Stomach smooth muscle (tissue), 2 donors: ENCODE measurements around the gene MCTP1.

Experiments used
- H3K27ac ChIP-seq: one replicate; pipeline ENCODE4 v1.7.0; 2013; ENCODE audit warnings: mild to moderate bottlenecking, low read length, inconsistent platforms
- H3K27me3 ChIP-seq, 2 donors: one replicate each; pipeline ENCODE4 v1.7.0; 2013; ENCODE audit warnings: low read length in 2 of 2; ENCODE audit not compliant: insufficient read depth in 2 of 2, control insufficient read depth in 1 of 2
- H3K36me3 ChIP-seq, 2 donors: one replicate each; pipeline ENCODE4 v1.7.0; 2013; ENCODE audit warnings: low read length in 2 of 2; ENCODE audit not compliant: control insufficient read depth in 2 of 2, insufficient read depth in 2 of 2
- H3K4me1 ChIP-seq: one replicate; pipeline ENCODE4 v1.7.0; 2013; ENCODE audit warnings: low read length; ENCODE audit not compliant: control insufficient read depth, insufficient read depth
- H3K4me3 ChIP-seq, 2 donors: one replicate each; pipeline ENCODE4 v1.7.0; 2013; ENCODE audit warnings: low read length in 2 of 2
- H3K9ac ChIP-seq, 2 donors: one replicate each; pipeline ENCODE4 v1.7.0; 2013; ENCODE audit warnings: low read length in 2 of 2, mild to moderate bottlenecking in 1 of 2
- H3K9me3 ChIP-seq, 2 donors: one replicate each; pipeline ENCODE4 v1.7.0; 2013; ENCODE audit warnings: low read length in 2 of 2; ENCODE audit not compliant: control insufficient read depth in 2 of 2
- donor health status: healthy.
- donor health status: Pancreatic carcinoma.

Gene MCTP1

DNA sequence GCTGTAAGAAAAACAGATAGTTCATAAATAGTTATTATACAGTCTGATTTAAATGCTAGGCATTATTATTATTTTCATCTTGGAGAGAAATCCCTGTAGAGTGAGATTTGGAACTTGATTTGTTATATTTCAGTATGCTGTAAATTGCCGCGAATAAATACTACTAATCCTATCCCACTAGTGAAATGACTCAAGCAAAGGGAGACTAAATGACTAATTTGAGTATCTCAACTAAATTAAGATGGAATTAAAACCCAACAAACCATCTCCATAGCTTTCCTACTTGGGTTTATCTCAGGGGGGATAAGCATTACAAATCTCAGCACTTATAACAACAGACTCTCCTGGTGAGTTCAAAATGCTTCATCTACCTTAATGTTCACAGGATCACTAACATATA is 206.0 kb downstream of the MCTP1 start:
- H3K4me3 ChIP-seq: no peak overlapping the region
- no peaks in the 10 kb centered on the region for H3K27me3 ChIP-seq
- no peaks in the 10 kb centered on the region for H3K9me3 ChIP-seq
- no peaks in the 10 kb centered on the region for H3K36me3 ChIP-seq
- no peak overlapping the region for H3K9ac ChIP-seq
- no peaks in the 10 kb centered on the region for H3K4me1 ChIP-seq
- no peak overlapping the region for H3K27ac ChIP-seq

DNA sequence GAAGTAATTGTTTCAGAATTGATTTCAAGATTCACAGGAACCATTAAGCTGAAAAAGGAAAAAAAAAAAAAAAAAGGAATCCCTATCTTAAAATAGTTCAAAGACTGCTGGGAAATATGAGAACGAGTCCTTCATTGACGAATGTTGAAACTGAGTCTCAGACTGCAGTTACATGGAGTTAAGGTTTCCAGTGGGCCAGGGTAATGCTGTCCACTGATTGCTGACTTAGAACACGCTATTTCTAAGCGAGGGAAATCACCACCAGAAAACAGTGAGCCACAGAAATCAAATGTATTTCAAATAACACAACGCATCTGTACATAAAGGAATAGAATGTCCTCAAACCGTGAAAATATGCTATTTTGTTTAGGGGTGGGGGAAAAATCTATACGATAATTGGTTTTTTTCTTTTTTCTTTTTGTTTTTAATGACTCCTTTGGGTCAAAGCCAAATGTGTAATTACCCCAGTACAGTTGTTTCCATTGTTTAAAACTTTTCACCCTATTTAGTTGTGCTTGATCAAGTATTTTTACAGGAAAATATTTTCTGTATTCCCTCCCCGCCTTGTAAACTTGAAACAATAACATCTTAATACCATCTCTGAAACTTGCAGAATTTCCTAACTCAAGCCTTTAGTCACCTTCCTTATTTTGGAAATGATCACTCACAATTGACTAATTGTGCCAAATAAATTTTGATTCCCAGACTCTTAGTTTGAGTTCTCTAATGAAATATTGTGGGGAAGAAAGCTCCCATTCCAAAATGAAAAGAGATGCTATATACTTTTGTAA is 208.3 kb downstream of the MCTP1 start:
- no peaks in the 10 kb centered on the region for H3K4me1 ChIP-seq
- H3K9ac ChIP-seq: no peak overlapping the region
- H3K4me3 ChIP-seq: no peak overlapping the region
- no peak overlapping the region for H3K27ac ChIP-seq
- no peaks in the 10 kb centered on the region for H3K27me3 ChIP-seq
- H3K36me3 ChIP-seq: no peaks in the 10 kb centered on the region
- H3K9me3 ChIP-seq: no peaks in the 10 kb centered on the region

DNA sequence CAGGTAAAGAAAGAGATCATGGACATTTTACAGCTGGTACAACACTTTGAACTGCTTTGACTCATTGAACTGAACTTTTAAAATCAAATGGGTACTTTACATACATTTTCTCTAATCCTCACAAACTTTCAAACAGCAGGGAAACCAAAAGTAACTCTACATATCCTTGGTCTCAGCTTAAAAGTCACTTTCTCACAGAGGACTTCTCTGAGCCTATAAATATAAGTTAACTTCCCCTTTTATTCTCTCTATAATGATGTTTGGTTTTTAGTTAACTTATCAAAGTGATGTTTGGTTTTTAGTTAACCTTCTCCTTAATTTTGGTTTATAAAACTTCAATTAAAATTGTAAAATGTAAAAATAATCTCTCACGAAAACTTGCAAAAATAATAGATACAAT is 209.8 kb downstream of the MCTP1 start:
- no peak overlapping the region for H3K27ac ChIP-seq
- H3K36me3 ChIP-seq: no peaks in the 10 kb centered on the region
- no peak overlapping the region for H3K4me3 ChIP-seq
- H3K4me1 ChIP-seq: peaks cover 3% of the 10 kb centered on the region
- H3K27me3 ChIP-seq: no peaks in the 10 kb centered on the region
- H3K9ac ChIP-seq: no peak overlapping the region
- no peaks in the 10 kb centered on the region for H3K9me3 ChIP-seq

DNA sequence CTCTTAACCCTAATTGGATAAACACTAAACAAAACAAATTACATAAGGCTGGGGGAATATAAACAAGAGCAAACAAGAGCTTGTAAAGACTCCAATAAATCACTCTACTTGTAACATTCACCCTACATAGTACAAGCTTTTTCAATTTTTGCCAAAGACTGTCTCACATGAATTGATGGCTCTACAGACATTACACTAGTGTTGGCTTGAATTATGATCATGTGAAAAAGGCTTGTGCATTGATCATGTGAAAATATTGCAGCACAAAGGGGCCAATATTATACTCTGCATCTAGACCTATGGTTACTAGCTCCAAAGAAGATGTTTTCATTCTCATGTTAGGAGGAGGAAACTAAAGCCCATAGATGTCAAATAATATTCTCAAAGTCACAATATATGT is 212.6 kb downstream of the MCTP1 start:
- H3K36me3 ChIP-seq: no peaks in the 10 kb centered on the region
- H3K9me3 ChIP-seq: no peaks in the 10 kb centered on the region
- no peaks in the 10 kb centered on the region for H3K27me3 ChIP-seq
- peaks cover 5% of the 10 kb centered on the region for H3K4me1 ChIP-seq
- no peak overlapping the region for H3K4me3 ChIP-seq
- H3K27ac ChIP-seq: no peak overlapping the region
- no peak overlapping the region for H3K9ac ChIP-seq

DNA sequence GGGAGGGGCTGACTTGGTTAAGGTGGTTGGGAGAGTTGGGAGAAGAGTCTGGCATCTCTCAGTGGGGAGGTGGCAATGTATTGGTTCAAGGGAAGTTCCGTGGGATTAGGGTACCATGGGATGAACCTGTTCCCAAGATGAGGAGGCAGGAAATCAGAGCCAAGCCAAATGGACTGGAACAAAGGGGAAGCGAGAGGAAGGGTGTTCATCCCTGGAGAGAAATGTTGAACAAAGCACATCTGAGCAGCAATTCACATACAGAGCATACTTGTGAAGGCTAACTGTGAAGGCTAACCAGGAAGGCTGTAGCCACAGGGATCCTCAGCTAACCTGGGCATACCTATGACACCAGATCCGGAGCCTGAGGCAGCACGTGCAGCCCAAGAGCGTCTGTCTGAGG is 214.0 kb downstream of the MCTP1 start:
- H3K27ac ChIP-seq: no peak overlapping the region
- peaks cover 5% of the 10 kb centered on the region for H3K4me1 ChIP-seq
- H3K4me3 ChIP-seq: no peak overlapping the region
- H3K27me3 ChIP-seq: no peaks in the 10 kb centered on the region
- H3K36me3 ChIP-seq: no peaks in the 10 kb centered on the region
- H3K9me3 ChIP-seq: no peaks in the 10 kb centered on the region
- H3K9ac ChIP-seq: no peak overlapping the region

GRCh38 chr5:95070453-95070852 is 214.4 kb downstream of the MCTP1 start:
- Histone ChIP-seq H3K27me3 (no peaks in the 10 kb centered on the region), H3K9me3 (no peaks in the 10 kb centered on the region), H3K27ac (no peak overlapping the region), H3K4me1 (peaks cover 5% of the 10 kb centered on the region), H3K9ac (no peak overlapping the region), H3K36me3 (no peaks in the 10 kb centered on the region), H3K4me3 (no peak overlapping the region)

DNA sequence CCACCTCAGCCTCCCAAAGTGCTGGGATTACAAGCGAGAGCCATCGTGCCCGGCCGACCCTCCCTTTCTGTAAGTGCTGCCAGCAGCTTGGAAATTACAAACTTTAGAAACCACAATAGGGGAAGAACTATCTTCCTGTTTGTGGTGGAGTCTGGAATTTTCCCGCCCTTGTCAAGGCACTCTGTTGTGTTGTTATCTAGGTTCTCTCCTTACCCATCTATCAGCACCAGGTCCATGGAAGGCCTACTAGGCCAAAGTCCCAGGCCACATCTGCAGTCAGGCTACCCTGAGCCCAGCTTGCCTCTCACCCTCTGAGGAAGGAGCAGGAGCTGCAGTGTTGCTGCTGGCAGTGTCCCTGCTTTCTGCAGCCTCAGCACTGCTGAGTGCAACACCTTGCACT is 214.9 kb downstream of the MCTP1 start:
- Histone ChIP-seq H3K9me3 (no peaks in the 10 kb centered on the region), H3K4me3 (no peak overlapping the region), H3K27me3 (no peaks in the 10 kb centered on the region), H3K36me3 (no peaks in the 10 kb centered on the region), H3K27ac (no peak overlapping the region), H3K4me1 (peaks cover 5% of the 10 kb centered on the region), H3K9ac (no peak overlapping the region)

- no peaks in the 10 kb centered on the region for H3K36me3 ChIP-seq
- no peak overlapping the region for H3K9ac ChIP-seq
- H3K27ac ChIP-seq: no peak overlapping the region
- H3K9me3 ChIP-seq: no peaks in the 10 kb centered on the region
- peaks cover 5% of the 10 kb centered on the region for H3K4me1 ChIP-seq
- no peak overlapping the region for H3K4me3 ChIP-seq
- no peaks in the 10 kb centered on the region for H3K27me3 ChIP-seq
Measured at GRCh38 chr5:95069021-95069420, 215.9 kb downstream of the MCTP1 start.

DNA sequence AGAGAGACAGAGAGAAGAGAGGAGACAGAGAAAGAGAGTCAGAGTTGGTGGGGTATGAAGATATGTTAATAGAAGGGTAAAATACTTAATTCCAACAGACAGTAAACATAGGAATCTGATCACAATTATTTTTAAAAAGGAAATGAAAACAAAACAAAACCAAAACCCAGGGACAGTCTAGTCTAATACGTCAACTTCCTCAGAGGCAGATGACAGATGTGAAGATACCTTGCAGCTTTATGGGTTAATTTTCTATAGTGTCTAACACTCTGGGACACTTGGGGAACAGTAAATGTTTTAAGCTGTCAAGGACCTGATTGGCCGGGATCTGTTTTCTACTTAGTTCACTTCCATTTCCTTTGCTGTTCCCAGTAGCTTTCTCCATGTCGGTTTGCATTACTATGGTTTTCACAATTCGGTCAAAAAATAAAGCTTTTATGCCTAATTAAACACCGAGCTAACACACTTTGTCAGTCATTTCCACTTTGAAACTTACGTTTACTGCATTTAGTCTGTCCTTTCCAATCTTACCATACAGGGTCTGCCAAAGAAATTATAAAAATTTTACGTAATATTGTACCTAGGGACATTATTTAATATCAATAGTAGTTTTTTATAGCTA is 216.5 kb downstream of the MCTP1 start:
- no peaks in the 10 kb centered on the region for H3K36me3 ChIP-seq
- no peak overlapping the region for H3K4me3 ChIP-seq
- no peak overlapping the region for H3K9ac ChIP-seq
- no peaks in the 10 kb centered on the region for H3K9me3 ChIP-seq
- no peak overlapping the region for H3K27ac ChIP-seq
- H3K4me1 ChIP-seq: peaks cover 5% of the 10 kb centered on the region
- no peaks in the 10 kb centered on the region for H3K27me3 ChIP-seq

DNA sequence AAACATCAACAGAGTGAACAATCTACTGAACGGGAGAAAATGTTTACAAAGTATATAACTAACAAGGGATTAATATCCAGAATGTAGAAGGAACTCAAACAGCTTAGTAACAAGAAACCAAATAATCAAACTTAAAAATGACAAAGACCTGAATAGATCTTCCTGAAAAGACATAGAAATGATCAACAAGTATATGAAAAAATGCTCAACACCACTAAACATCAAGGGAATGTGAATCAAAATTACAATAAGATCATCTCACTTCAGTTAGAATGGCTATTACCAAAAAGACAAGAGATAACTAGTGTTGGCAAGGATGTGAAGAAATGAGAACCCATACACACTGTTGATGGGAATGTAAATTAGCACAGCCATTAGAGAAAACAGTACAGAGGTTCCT is 218.8 kb downstream of the MCTP1 start:
- peaks cover 5% of the 10 kb centered on the region for H3K4me1 ChIP-seq
- H3K27ac ChIP-seq: no peak overlapping the region
- no peaks in the 10 kb centered on the region for H3K9me3 ChIP-seq
- no peak overlapping the region for H3K4me3 ChIP-seq
- no peak overlapping the region for H3K9ac ChIP-seq
- no peaks in the 10 kb centered on the region for H3K36me3 ChIP-seq
- H3K27me3 ChIP-seq: no peaks in the 10 kb centered on the region

- Histone ChIP-seq H3K27me3 (no peaks in the 10 kb centered on the region), H3K27ac (no peak overlapping the region), H3K36me3 (no peaks in the 10 kb centered on the region), H3K4me1 (no peaks in the 10 kb centered on the region), H3K9me3 (no peaks in the 10 kb centered on the region), H3K4me3 (no peak overlapping the region), H3K9ac (no peak overlapping the region)
Measured at GRCh38 chr5:95063492-95063891, 221.4 kb downstream of the MCTP1 start.
